ENCODE results near the gene GRIN2A. TPM values are rescaled to one million over a fixed set of nuclear protein-coding genes. Genes with fewer than 3 reads are reported as not detected.

The GRIN2A gene
- total RNA-seq, 4 donors from 2014 or later: 0.32 to 3.6 (median 2.0) TPM

DNA sequence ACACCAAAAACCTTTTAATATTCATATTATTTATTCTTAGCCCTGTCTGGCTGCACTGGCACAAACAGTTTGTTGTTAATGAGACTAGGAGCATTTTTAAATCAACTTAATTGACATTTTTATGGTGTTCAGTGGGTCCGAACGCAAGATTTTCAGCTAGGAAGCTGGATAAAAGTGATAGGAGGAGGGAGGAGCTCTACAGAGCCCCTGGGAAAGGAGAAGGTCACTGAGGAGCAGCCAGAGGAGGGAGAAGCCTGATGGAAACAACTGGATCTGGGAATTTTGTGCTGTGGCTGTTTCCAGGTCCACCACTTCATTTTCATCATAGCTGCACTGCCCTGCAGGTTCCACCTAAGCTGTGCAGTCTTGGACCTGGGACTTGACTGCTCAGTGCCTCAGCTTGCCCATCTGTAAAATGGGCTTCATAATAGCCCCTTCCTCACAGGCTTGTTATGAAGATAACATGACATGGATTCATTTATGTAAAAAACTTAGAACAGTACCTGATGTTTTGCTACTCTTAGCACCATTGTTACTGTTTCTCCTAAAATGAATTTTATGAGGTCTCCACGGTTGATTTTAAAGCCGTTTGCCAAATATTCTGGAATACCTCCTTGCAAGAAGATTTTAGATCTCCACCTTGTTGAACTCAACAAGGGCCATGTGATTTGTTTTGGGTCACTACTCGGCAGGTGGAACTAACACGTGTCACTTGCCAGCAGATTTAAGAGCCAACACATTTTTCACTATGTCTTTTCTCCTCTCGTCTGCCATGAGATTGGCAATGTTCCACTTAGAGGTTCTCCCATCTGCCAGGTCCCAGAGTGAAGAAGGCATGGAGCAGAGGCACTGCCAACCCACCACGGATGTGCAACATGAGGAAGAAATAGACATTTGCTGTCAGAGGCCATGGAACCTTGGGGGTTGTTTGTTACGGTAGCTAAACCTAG is 18.7 kb upstream of the GRIN2A start:
- TF ChIP-seq POLR2AphosphoS5 (IDR thresholded peaks at IDR 0.05) (no peak), POLR2A (IDR thresholded peaks at IDR 0.05; ENCODE audit: low read depth) (no peak), EP300 (IDR thresholded peaks at IDR 0.05) (no peak)
- TF ChIP-seq, protein P1, sequence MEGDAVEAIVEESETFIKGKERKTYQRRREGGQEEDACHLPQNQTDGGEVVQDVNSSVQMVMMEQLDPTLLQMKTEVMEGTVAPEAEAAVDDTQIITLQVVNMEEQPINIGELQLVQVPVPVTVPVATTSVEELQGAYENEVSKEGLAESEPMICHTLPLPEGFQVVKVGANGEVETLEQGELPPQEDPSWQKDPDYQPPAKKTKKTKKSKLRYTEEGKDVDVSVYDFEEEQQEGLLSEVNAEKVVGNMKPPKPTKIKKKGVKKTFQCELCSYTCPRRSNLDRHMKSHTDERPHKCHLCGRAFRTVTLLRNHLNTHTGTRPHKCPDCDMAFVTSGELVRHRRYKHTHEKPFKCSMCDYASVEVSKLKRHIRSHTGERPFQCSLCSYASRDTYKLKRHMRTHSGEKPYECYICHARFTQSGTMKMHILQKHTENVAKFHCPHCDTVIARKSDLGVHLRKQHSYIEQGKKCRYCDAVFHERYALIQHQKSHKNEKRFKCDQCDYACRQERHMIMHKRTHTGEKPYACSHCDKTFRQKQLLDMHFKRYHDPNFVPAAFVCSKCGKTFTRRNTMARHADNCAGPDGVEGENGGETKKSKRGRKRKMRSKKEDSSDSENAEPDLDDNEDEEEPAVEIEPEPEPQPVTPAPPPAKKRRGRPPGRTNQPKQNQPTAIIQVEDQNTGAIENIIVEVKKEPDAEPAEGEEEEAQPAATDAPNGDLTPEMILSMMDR (IDR thresholded peaks at IDR 0.05): no peak
- Histone ChIP-seq H3K4me1 (no peaks in the 10 kb centered on the region), H3K27me3 (peaks cover 0 to 9% (median 0%) of the 10 kb centered on the region in 4 donors), H3K36me3 (no peaks in the 10 kb centered on the region), H3K9me3 (peaks cover 0 to 7% (median 3%) of the 10 kb centered on the region in 4 donors), H3K27ac (replicated peaks in 1 of 4) (no peak overlapping the region), H3K4me3 (no peak overlapping the region)
- intact Hi-C loops (cut with DNase I): no loop called here
- no peak for DNase-seq (ENCODE audit: extremely low spot score)
- WGBS: 72% methylated on average over 9 of the region's 9 CpGs

DNA sequence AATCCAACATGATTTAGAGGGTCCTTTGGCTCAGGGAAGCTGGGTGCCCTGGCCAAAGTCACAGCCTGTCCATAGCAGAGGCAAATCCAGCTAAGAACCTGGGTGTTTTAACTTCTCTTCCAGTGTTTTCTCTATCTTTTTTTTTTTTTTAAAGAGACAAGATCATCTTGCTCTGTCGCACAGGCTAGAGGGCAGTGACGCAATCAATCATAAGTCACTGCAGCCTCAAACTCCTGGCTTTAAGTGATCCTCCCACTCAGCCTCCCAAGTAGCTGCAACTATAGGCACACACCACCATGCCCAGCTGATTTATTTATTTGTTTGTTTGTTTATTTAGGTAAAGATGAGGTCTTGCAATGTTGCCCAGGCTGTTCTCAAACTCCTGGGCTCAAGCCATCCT is 14.8 kb upstream of the GRIN2A start:
- intact Hi-C loops (cut with DNase I): no loop called here
- no peaks in the 10 kb centered on the region for H3K4me1 ChIP-seq
- no peaks in the 10 kb centered on the region for H3K36me3 ChIP-seq
- DNase-seq (ENCODE audit: extremely low spot score): no peak
- no peak for TF ChIP-seq POLR2A (IDR thresholded peaks at IDR 0.05; ENCODE audit: low read depth)
- TF ChIP-seq EP300 (IDR thresholded peaks at IDR 0.05): no peak
- TF ChIP-seq POLR2AphosphoS5 (IDR thresholded peaks at IDR 0.05): no peak
- TF ChIP-seq, protein P1 (IDR thresholded peaks at IDR 0.05): no peak
- no peaks in the 10 kb centered on the region for H3K9me3 ChIP-seq
- H3K27me3 ChIP-seq: peaks cover 0 to 4% (median 0%) of the 10 kb centered on the region in 4 donors
- no peak overlapping the region for H3K27ac ChIP-seq (replicated peaks in 1 of 4)
- no peak overlapping the region for H3K4me3 ChIP-seq
- 66% methylated on average over 2 of the region's 2 CpGs for WGBS

DNA sequence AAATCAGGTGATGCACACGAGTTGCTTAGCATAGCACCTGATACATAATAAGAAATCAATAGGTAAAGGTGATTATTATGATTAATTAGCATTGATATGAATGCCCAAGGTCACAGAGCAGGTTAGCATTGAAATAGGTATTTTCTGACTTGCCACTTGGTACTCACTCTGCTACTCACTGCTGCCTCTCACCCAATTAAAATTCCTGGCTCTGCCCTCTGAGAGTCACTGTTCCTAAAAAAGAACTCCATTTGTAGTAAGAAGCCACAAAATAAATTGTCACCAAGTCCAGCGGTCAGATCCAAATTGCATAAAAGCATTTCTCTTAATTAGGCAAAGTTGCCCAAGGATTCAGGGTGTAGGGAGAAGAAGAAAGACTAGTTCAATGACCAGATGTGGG is 8.9 kb upstream of the GRIN2A start:
- H3K4me1 ChIP-seq: no peaks in the 10 kb centered on the region
- H3K9me3 ChIP-seq: no peaks in the 10 kb centered on the region
- H3K27ac ChIP-seq (replicated peaks in 1 of 4): no peak overlapping the region
- intact Hi-C loops (cut with DNase I): no loop called here
- TF ChIP-seq POLR2AphosphoS5 (IDR thresholded peaks at IDR 0.05) (no peak), POLR2A (IDR thresholded peaks at IDR 0.05; ENCODE audit: low read depth) (no peak), EP300 (IDR thresholded peaks at IDR 0.05) (no peak)
- TF ChIP-seq, protein P1 (IDR thresholded peaks at IDR 0.05): no peak
- peaks cover 0 to 15% (median 0%) of the 10 kb centered on the region in 4 donors for H3K27me3 ChIP-seq
- no peak for DNase-seq (ENCODE audit: extremely low spot score)
- WGBS: 83% methylated on average over 2 of the region's 2 CpGs
- H3K4me3 ChIP-seq: no peak overlapping the region
- no peaks in the 10 kb centered on the region for H3K36me3 ChIP-seq

DNA sequence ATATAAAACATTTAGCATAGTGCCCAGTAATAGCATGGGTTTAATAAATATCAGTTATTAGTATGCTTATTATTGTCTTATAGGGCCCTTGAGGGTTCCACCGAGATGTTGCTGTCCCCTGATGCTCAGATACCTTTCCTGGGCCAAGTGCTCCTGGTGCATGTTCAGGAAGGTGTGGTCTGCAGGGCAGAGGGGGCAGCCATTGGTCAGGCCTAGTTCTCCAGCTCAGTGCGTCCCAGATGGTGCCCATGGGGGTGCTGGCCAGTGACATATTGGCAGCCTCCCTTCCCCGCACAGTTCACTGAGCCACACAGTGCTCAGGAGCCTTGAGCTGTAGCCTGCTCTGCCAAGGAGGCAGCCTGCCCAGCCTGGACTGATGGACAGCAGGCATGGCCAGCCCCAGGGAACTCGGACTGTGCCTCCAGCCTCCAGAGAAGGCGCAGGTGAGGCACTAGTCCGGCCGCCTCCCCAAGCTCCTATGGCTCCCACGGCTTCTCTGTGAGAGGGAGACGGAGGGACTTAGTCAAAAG is 7.7 kb upstream of the GRIN2A start:
- TF ChIP-seq EP300 (IDR thresholded peaks at IDR 0.05): no peak
- no peak for TF ChIP-seq POLR2A (IDR thresholded peaks at IDR 0.05; ENCODE audit: low read depth)
- no peak for TF ChIP-seq POLR2AphosphoS5 (IDR thresholded peaks at IDR 0.05)
- TF ChIP-seq, protein P1 (IDR thresholded peaks at IDR 0.05): no peak
- H3K36me3 ChIP-seq: no peaks in the 10 kb centered on the region
- no peaks in the 10 kb centered on the region for H3K9me3 ChIP-seq
- no peak for DNase-seq (ENCODE audit: extremely low spot score)
- intact Hi-C loops (cut with DNase I): loop anchor here (10.0 kb wide), 3 partner anchors 275 to 1025 kb away; no protein-coding TSS in a partner anchor
- no peak overlapping the region for H3K27ac ChIP-seq (replicated peaks in 1 of 4)
- H3K4me3 ChIP-seq: no peak overlapping the region
- peaks cover 0 to 15% (median 0%) of the 10 kb centered on the region in 4 donors for H3K27me3 ChIP-seq
- no peaks in the 10 kb centered on the region for H3K4me1 ChIP-seq
- WGBS: 66% methylated on average over 7 of the region's 9 CpGs
